Fibroblast of gingiva (primary cell): Measurements from ENCODE around the gene SPATS2L.
A peak's percentile ranks its signal among the peaks of the same experiment; 100 is the strongest.

Experiments
- DNase-seq: peaks from one replicate; pipeline ENCODE4 v3.0.0-alpha.2; 2011; ENCODE audit warnings: low read depth

The SPATS2L gene

GRCh38 chr2:200378652-200379290, 72.3 kb downstream of the SPATS2L start:
- peak; percentile 65 for DNase-seq

DNA sequence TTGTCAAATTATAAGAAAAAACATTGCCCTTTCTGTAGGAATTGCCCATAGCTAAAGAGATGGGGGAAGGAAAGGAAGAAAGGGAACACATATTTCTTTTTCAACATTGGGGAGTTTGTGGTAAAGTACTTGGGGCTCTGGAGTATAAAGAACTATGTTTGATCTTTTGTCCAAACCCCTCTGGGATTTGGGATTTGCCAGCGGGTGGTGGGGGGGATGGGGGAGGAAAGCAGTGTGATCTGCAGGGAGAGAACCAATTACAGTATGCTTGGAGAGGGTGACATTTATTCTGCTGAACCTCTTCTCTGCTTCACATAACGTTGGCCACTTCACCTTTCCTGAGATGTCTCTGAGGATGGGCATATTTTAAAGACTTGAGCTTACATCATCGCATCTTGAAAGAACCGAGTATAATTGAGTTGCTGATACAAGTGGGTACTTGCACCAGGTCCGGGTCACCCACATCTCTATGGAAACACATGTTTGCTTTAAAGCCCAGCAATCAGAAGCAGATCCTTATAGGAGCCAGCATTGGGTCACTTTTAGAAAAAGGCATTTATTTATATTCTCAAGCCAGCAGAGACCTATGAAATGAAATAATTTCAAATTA, 73.1 kb downstream of the SPATS2L start:
- DNase-seq = no peak

DNA sequence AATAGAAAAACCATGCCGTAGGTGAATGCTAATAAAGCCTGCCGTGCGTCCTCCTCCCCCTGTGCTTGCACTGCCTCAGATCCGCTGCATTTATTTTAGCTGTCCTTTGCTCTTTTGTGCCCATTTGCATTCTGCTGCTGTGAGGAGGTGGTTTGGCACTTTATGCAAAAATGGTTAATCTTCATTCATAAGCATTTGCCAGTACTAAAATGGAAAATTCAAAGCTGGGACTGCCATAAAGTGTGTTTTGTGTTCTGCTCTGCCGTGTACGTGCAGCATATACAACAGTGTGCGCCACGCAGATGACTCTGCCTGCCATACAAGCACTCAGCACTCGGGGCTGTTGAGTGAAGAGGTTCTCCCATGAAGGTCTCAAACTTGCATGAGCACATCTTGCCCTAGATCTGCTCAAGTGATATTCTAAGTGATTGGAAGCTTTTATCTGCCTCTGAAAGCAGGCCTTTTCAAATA, 73.6 kb downstream of the SPATS2L start:
- no peak for DNase-seq

DNA sequence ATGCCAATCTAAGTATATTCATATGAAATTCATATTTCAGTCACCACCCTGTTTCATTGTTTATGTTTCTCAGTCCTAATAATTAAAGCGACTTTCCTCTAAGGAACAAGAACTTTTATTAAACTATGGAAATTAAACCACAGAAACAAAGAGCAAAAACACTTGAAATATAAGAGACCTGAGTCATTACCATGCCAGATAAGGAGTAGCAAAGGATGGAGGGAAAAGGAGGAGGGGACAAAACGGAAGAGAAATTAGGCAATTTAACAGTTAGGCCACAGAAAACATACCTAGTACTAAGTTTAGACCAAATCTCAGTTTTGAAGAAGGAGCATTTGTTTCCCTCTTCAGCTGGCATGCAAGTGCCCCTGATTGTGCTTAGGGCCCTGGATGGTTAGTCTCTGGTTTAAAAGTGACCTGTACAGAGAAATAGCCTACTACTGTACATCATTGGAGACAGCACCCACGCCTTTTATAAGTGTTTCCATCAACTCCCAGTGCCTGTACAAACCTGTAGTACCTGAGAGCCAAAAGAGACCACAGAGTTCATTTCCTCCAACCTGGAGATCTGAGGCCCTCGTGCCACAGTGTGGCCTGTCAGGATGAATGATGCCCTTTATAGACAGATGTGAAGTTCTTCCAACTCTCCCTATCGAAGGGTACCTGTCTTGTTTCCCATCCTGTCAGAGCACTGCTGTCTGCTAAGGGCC, 74.5 kb downstream of the SPATS2L start:
- peak; percentile 36 for DNase-seq

GRCh38 chr2:200382874-200383273, 76.4 kb downstream of the SPATS2L start:
- no peak for DNase-seq

- peak; percentile 56 for DNase-seq
Measured at GRCh38 chr2:200383380-200384110, 77.1 kb downstream of the SPATS2L start.

- no peak for DNase-seq
Measured at GRCh38 chr2:200385063-200385635, 78.7 kb downstream of the SPATS2L start.

DNA sequence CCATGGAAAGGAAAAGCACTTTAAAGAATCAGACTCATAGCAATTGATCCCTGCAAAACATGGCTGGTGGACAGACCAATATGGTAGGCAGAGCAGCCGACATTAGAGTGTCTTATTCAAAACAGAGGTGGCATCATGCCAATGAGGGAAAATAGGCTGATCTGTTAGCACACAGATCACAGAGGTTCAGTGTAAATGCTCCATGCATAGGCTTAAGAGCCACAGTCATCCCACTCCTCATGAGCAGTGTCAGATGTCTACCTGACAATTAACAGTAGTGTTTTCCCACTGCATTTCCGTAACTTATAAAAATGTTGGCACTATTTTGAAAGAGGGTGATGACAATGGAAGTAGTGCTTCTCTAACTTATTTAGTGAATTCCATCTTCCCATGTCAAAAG, 86.7 kb downstream of the SPATS2L start:
- DNase-seq = no peak

DNA sequence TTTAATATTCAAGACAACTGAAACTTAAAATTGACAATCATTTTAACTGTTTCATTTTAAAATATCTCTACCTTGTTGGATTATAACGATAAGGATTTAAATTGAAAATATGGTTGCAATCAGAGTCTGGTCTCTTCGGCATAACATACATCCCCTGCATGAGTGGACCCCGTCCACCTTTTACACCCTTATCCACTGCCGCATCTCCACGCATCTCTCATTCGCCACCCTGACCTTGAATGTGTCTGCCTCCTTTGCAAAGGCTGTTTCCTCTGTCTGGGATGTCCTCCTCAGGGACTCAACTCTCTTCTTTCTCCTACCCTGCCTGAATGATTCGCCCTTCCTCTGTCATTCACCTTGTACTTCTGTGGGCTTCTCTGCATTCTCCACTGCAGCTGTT, 87.6 kb downstream of the SPATS2L start:
- DNase-seq = no peak

GRCh38 chr2:200396781-200397242, 90.3 kb downstream of the SPATS2L start:
- peak; percentile 73 for DNase-seq

GRCh38 chr2:200397785-200398184, 91.3 kb downstream of the SPATS2L start:
- peak; percentile 47 for DNase-seq

DNA sequence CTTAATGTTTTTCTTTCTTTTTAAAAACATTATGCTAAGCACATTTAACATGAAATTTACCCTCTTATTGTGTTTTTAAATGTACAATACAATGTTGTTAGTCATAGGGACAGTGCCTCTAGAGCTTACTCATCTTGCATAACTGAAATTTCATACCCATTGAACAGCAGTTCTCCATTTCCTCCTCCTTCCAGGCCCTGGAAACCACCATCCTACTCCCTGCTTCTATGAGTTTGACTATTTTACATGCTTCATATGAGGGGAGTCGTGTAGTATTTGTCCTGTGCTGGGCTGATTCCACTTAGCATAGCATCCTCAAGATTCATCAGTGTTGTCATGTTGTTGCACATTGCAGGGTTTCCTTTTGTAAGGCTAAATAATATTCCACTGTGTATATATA, 92.6 kb downstream of the SPATS2L start:
- peak; percentile 39 for DNase-seq

DNA sequence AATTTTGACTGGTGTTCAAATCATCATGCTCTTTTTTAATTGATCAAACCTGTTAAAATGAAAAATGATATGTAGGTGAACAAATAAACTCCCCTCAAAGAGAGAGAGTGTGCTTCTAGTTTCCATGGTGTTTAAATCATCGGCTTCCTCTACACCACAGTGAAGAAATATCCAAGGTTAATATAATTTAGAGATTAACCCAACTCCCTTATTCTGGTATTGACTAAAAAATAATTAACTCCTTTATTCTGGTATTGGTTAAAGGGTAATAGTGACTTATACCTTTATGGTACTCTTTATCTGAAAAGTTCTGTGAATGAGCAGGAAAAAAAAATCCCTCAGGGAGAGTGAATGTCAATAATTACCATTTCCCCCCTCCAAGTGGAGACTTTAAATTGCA, 93.1 kb downstream of the SPATS2L start:
- no peak for DNase-seq

DNA sequence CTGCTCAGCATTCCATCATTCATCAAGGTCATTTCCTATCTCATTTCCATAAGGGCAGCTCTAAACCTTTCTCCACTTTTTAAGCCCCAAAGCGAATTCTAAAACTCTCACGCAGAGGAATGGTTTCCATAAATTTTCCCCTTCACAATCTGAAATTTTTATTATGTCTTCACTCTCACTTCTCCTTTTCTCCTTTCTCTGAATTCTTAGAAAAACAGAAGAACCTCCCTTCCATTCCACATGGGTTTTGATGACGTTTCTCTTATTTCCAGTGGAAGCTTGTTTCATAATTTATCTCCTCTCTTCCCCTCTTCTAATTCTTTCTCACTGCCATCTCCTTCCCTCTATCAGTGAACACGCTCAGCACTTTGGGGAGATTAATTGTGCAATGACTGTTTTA, 97.3 kb downstream of the SPATS2L start:
- DNase-seq = no peak

DNA sequence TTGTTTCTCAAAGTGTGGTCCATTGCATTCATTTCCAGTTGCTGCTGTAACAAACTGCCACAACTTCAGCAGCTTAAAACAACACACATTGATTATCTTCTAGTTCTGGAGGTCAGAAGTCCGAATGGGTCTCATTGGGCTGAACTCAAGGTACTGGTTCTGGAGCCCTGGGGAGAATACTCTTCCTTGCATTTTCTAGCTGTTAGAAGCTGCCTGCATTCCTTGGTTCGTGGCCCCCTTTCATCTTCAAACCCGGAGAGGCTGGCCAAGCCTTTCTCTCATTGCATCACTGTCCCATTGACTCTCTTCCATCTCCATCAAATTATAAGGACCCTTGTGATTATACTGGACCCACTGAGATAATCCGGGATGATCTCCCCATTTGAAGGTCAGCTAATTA, 98.1 kb downstream of the SPATS2L start:
- no peak for DNase-seq

- DNase-seq = peak; percentile 59
Measured at GRCh38 chr2:200405599-200406298, 99.3 kb downstream of the SPATS2L start.

DNA sequence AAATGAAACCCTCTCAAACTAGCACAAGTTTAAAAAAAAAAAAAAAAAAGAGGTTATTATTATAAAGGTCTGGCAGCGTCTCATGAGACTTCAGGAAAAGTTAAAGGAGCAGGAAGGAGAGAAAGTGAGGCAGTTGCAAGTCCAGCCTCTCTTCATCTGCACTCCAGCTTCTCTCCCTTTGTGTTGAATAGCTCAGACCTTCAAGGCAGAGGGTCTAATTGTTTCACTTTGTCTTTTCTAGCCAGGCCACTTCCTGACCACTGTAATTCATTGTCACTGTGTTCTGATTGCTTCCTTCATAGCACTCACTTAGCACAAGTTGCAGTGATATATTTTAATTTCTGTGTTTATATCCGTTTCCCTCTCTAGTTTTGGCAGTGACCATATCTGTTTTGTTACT, 99.9 kb downstream of the SPATS2L start:
- no peak for DNase-seq

DNA sequence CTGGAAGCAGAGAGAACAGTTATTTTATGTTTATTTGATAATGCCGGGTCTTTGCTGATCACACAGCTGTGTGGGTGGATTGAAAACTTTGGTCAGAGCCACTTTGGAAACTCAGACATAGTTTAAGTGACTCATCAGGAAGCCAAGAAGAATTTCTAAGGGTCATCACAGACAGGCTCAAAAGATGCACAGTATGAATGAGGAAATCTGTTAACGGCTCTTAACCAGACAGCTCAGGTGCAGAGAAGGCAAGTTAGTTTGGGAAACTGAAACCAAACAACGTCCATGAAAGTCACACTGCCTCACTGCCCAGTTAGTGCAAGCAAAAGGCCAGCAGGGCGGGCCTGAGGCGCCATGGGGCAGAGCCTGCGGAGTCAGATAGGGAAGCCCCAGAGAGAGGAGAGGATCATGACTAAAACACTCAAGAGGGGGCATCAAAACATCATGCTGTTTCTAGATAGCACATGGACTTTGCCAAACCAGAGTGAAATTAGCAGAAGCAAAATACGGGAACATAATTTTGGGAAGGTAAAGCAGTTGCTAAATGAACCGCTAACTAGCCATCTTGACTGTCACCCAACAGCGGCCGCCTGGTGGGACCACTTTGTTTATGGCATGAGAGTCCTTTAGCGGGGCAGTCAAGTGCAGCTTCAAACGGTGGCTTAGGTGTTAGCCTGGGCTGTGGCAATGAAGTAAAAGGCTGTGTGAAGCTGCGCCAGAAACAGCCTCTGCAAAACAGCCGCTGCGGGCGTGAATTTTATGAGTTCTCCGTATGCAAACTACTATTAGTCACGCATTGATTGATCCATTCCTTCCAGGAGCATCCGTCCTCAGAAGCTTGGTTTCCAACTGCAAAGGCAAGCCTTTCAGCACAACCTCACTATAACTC, 102.2 kb downstream of the SPATS2L start:
- DNase-seq = peak; percentile 51

- DNase-seq = peak; percentile 35
Measured at GRCh38 chr2:200411831-200412230, 105.3 kb downstream of the SPATS2L start.

DNA sequence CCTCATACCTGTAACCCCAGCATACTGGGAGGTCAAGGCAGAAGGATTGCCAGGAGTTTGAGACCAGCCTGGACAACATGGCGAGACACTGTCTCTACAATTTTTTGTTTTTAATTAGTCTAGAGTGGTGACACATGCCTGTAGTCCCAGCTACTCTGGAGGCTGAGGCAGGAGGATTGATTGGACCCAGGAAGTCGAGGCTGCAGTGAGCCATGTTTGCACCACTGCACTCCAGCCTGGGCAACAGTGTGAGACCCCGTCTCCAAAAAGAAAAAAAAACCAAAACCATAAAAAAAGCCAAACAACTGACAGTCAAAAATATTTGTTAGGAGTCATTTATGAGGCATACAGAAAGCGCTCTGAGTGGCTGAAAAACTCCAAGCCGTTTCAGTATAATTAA, 107.9 kb downstream of the SPATS2L start:
- no peak for DNase-seq
